HCT116 (cell line): ENCODE data around the gene ALDH16A1. TPM values are rescaled to one million over a fixed set of nuclear protein-coding genes. Genes with fewer than 3 reads are reported as not detected.
A peak's percentile ranks its signal among the peaks of the same experiment; 100 is the strongest.

Experiments used
- ATAC-seq: fragments of 200-7000 bp; cut with Tn5 transposase; 2 replicates; pipeline ENCODE4 v1.9.1; 2020; ENCODE audit warnings: mild to moderate bottlenecking, moderate library complexity
- BruUV-seq: library from RNA; stranded (reverse); fragments of 400-500 nt; replicated peaks from 2 replicates; lab custom pipeline; 2021; lab: Mats Ljungman, UMichigan
- CTCF ChIA-PET: fragments of 300-600 bp; sonication (Branson Sonifier 250); formaldehyde crosslinking; loops from one replicate; lab custom pipeline; 2021; ENCODE audit warnings: antibody characterized with exemption; lab: Charles Lee
- POLR2A ChIA-PET: fragments of 300-600, 350-600 bp; sonication (Branson Sonifier 250); formaldehyde crosslinking; loops from one replicate; lab custom pipeline; 2021; ENCODE audit warnings: antibody characterized with exemption; lab: Charles Lee
- RAD21 ChIA-PET, 2 experiments: fragments of 300-600 bp; sonication (Branson Sonifier 250); formaldehyde crosslinking; loops; one replicate each; lab custom pipeline; 2023; ENCODE audit warnings: low total read pairs in 2 of 2; ENCODE audit not compliant: uncharacterized antibody in 2 of 2, unreplicated experiment in 2 of 2, low non-redundant PET in 1 of 2; lab: Charles Lee
- DNase-seq: peaks from one replicate; pipeline ENCODE4 v3.0.0-alpha.2; 2010; ENCODE audit warnings: low read depth, low spot score
- H2AFZ ChIP-seq: fragments of 200-600 bp; shearing (Covaris generic), sonication (generic); 2 replicates; pipeline ENCODE4 v1.6.1; 2017; ENCODE audit warnings: low read depth, mixed run types, mixed read lengths, antibody characterized with exemption, low read length; ENCODE audit not compliant: poor library complexity, severe bottlenecking
- H3K27ac ChIP-seq: 2 replicates; pipeline ENCODE4 v1.5.1; 2012; ENCODE audit warnings: low read depth, low read length
- H3K27me3 ChIP-seq: fragments of 200-600 bp; sonication (generic); 2 replicates; pipeline ENCODE4 v1.6.1; 2016; ENCODE audit warnings: mixed run types, low read length, mixed read lengths; ENCODE audit not compliant: insufficient read depth
- H3K36me3 ChIP-seq, 2 experiments: fragments of 200-500 bp in 1 of 2; fragments of 200-600 bp in 1 of 2; sonication (Bioruptor generic) in 1 of 2; sonication (generic) in 1 of 2; 2 replicates each; pipeline versions ENCODE4 v1.5.1 to v1.6.1; 2014 to 2016; ENCODE audit warnings: low read length in 2 of 2, inconsistent platforms in 1 of 2, mixed read lengths in 1 of 2, mixed run types in 1 of 2; ENCODE audit not compliant: insufficient read depth in 2 of 2, control insufficient read depth in 1 of 2
- H3K4me1 ChIP-seq, 2 experiments: fragments of 200-600 bp in 1 of 2; sonication (generic) in 1 of 2; 2 replicates each; pipeline versions ENCODE4 v1.5.1 to v1.6.1; 2012 to 2017; ENCODE audit warnings: low read length in 2 of 2, inconsistent platforms in 1 of 2, mild to moderate bottlenecking in 1 of 2, mixed read lengths in 1 of 2, mixed run types in 1 of 2, moderate library complexity in 1 of 2; ENCODE audit not compliant: insufficient read depth in 2 of 2, control insufficient read depth in 1 of 2
- H3K4me2 ChIP-seq: fragments of 200-600 bp; sonication (generic); 2 replicates; pipeline ENCODE4 v1.6.1; 2017; ENCODE audit warnings: mixed run types, low read length, mixed read lengths
- H3K4me3 ChIP-seq, 2 experiments: fragments of 200-600 bp in 1 of 2; sonication (generic) in 1 of 2; replicated peaks in 1 of 2; 2 replicates each; pipeline ENCODE4 v1.5.1; 2011 to 2016; ENCODE audit warnings: low read length in 2 of 2, control low read depth in 1 of 2, low read depth in 1 of 2, mild to moderate bottlenecking in 1 of 2, mixed read lengths in 1 of 2, mixed run types in 1 of 2
- H3K79me2 ChIP-seq: fragments of 200-600 bp; sonication (generic); 2 replicates; pipeline ENCODE4 v1.6.1; 2017; ENCODE audit warnings: mild to moderate bottlenecking, mixed run types, low read length, moderate library complexity, mixed read lengths; ENCODE audit not compliant: insufficient read depth
- H3K9ac ChIP-seq: fragments of 200-600 bp; sonication (generic); 2 replicates; pipeline ENCODE4 v1.6.1; 2016; ENCODE audit warnings: low read length, mixed read lengths
- H3K9me2 ChIP-seq: fragments of 200-600 bp; sonication (generic), shearing (Covaris generic); 2 replicates; pipeline ENCODE4 v1.6.1; 2017; ENCODE audit warnings: mixed run types, mild to moderate bottlenecking, moderate library complexity; ENCODE audit not compliant: insufficient read depth
- H3K9me3 ChIP-seq, 2 experiments: fragments of 200-500 bp in 1 of 2; fragments of 200-600 bp in 1 of 2; sonication (Bioruptor generic) in 1 of 2; sonication (generic) in 1 of 2; 2 replicates each; pipeline ENCODE4 v1.6.1; 2014 to 2017; ENCODE audit warnings: low read length in 2 of 2, mixed read lengths in 2 of 2, inconsistent platforms in 1 of 2, low read depth in 1 of 2, mild to moderate bottlenecking in 1 of 2, mixed run types in 1 of 2, moderate library complexity in 1 of 2; ENCODE audit not compliant: control insufficient read depth in 1 of 2, insufficient read depth in 1 of 2
- H4K20me1 ChIP-seq: fragments of 200-600 bp; sonication (generic), shearing (Covaris generic); 2 replicates; pipeline ENCODE4 v1.6.1; 2017; ENCODE audit warnings: mixed run types, mild to moderate bottlenecking, moderate library complexity; ENCODE audit not compliant: insufficient read depth
- CEBPB ChIP-seq: IDR thresholded peaks from 2 replicates; pipeline ENCODE4 v1.6.1; 2012; ENCODE audit warnings: low read depth
- CTCF ChIP-seq, 3 experiments: fragments of 200-600 bp in 1 of 3; sonication (generic) in 1 of 3; IDR thresholded peaks in 2 of 3; conservative IDR thresholded peaks in 1 of 3; 2 replicates each; pipeline ENCODE4 v1.5.1; 2012 to 2017; ENCODE audit warnings: low read depth in 2 of 3, low read length in 2 of 3, antibody characterized with exemption in 1 of 3, borderline replicate concordance in 1 of 3, control low read depth in 1 of 3, mild to moderate bottlenecking in 1 of 3, mixed read lengths in 1 of 3, mixed run types in 1 of 3, moderate library complexity in 1 of 3; ENCODE audit not compliant: insufficient read depth in 1 of 3
- RAD21 ChIP-seq: IDR thresholded peaks from 2 replicates; pipeline ENCODE4 v1.6.1; 2012; ENCODE audit warnings: low read depth, mild to moderate bottlenecking
- TCF7L2 ChIP-seq: IDR thresholded peaks from 2 replicates; pipeline ENCODE4 v1.7.0; 2011; ENCODE audit warnings: borderline replicate concordance, inconsistent platforms; ENCODE audit not compliant: insufficient read depth, insufficient read length; ENCODE audit errors: extremely low read depth
- YY1 ChIP-seq: IDR thresholded peaks from 2 replicates; pipeline ENCODE4 v1.6.1; 2011; ENCODE audit warnings: low read length, low read depth, moderate library complexity, mild to moderate bottlenecking; ENCODE audit not compliant: insufficient replicate concordance; ENCODE audit errors: extremely low read depth
- ZNF274 ChIP-seq: fragments of 200-500 bp; sonication (Bioruptor generic); IDR thresholded peaks from 2 replicates; pipeline ENCODE4 v1.6.1; 2014; ENCODE audit warnings: mild to moderate bottlenecking, low read depth, low read length, inconsistent platforms
- intact Hi-C: fragments of 100-400 bp; cut with micrococcal nuclease; formaldehyde crosslinking; loops from 2 replicates; pipeline ENCODE4 v1.10.0; 2022
- total RNA-seq: library from RNA; stranded (reverse); gene quantifications from one replicate; pipeline ENCODE4 v1.2.1, GENCODE V29; 2021; ENCODE audit not compliant: unreplicated experiment

The ALDH16A1 gene
- total RNA-seq, 1 experiment from 2014 or later: 22.8 TPM

DNA sequence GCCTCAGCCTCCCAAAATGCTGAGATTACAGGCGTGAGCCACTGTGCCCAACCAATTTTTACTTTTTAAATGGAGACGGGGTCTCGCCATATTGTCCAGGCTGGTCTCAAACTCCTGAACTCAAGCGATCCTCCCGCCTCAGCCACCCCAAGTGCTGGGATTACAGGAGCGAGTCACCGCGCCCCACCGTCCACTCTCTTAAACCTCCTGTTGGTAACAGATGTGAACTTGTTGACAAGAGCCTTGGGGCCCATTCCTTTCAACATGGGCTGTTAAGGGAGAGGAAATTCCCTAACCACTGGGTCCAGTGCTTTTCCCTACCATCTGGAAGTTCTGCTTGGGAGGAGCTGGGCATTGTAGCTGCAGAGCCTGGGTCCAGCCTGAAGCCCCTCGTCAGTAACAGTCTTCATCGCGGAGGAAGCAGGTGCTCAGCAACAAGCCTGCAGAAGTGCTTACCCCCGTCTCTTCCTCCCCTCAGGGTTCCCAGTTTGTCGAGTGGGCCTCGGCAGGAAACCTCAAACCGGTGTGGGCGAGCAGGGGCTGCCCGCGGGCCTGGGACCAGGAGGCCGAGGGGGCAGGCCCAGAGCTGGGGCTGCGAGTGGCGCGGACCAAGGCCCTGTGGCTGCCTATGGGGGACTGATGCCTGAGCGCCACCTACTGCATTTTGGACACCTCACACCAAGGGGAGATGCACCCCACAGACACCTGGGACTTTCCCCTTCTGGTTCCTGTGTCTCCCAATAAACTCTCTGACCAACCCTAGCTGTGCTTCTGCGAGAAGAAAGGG, 17.0 kb downstream of the ALDH16A1 start:
- CTCF ChIA-PET: interaction anchor here (1.1 kb wide), 1 partner anchor 25 kb away, joined by 3 read pairs; no protein-coding TSS in a partner anchor
- POLR2A ChIA-PET: interaction anchor here (1.3 kb wide), 1 partner anchor 17 kb away, joined by 4 read pairs; the partner anchor contains the start of gene ALDH16A1
- Histone ChIP-seq H3K27ac (no peak overlapping the region), H3K9ac (no peak overlapping the region), H3K79me2 (no peaks in the 10 kb centered on the region), H3K9me3 (no peaks in the 10 kb centered on the region), H3K27me3 (no peaks in the 10 kb centered on the region), H3K4me2 (no peak overlapping the region), H2AFZ (no peak overlapping the region), H3K4me3 (no peak overlapping the region), H3K4me1 (peaks cover 28 to 47% of the 10 kb centered on the region in 2 experiments), H3K36me3 (no peaks in the 10 kb centered on the region; a peak in 1 of 4 replicates), H4K20me1 (no peaks in the 10 kb centered on the region), H3K9me2 (no peaks in the 10 kb centered on the region)
- RAD21 ChIA-PET: no interaction called here
- ATAC-seq (peak; percentile 28; the same call in 1 of the 2 replicates), DNase-seq (no peak)
- BruUV-seq: no TSS peak
- intact Hi-C loops: no loop called here
- TF ChIP-seq YY1: no peak
- TF ChIP-seq CEBPB: no peak
- peak; percentile 49 for TF ChIP-seq RAD21
- TF ChIP-seq CTCF (IDR thresholded peaks at IDR 0.05 in 2 of 3, conservative IDR thresholded peaks at IDR 0.05 in 1 of 3; ENCODE audit: borderline replicate concordance in 1 of 3, insufficient read depth in 1 of 3, low read depth in 2 of 3, low read length in 2 of 3): peak; percentile 21 to 49 (median 36); a peak in 5 of 6 replicates
- TF ChIP-seq TCF7L2: no peak
- TF ChIP-seq ZNF274: no peak
